ENCODE results near the gene CILP.

GRCh38 chr15:65163041-65163440 lies 48.2 kb downstream of the CILP start:
- TF ChIP-seq FUBP1 (CRISPR knock-in tag; IDR thresholded peaks at IDR 0.05; ENCODE audit: borderline replicate concordance), result no peak
- TF ChIP-seq ZNF350 (CRISPR knock-in tag; IDR thresholded peaks at IDR 0.05; ENCODE audit: borderline replicate concordance, low read depth), result no peak
- TF ChIP-seq U2AF1 (optimal IDR thresholded peaks at IDR 0.05; ENCODE audit: low read depth, low read length), result no peak
- no peak for TF ChIP-seq REST (IDR thresholded peaks at IDR 0.05; ENCODE audit: borderline replicate concordance in 1 of 2, low read depth in 1 of 2, low read length in 2 of 2)
- TF ChIP-seq USF2 (IDR thresholded peaks at IDR 0.05; ENCODE audit: low read depth, low read length), result no peak
- no peak for TF ChIP-seq USF2 (CRISPR knock-in tag; IDR thresholded peaks at IDR 0.05; ENCODE audit: borderline replicate concordance)
- no peak for TF ChIP-seq THAP9 (CRISPR knock-in tag; IDR thresholded peaks at IDR 0.05; ENCODE audit: borderline replicate concordance)
- TF ChIP-seq ZNF232 (CRISPR knock-in tag; IDR thresholded peaks at IDR 0.05; ENCODE audit: borderline replicate concordance), result no peak
- no peak for TF ChIP-seq ATF6 (CRISPR knock-in tag; conservative IDR thresholded peaks at IDR 0.05)
- TF ChIP-seq HCFC1 (IDR thresholded peaks at IDR 0.05; ENCODE audit: low read depth, low read length), result no peak
- no peak for TF ChIP-seq PRPF4 (IDR thresholded peaks at IDR 0.05; ENCODE audit: low read depth, low read length, poor library complexity, severe bottlenecking)
- no peak for TF ChIP-seq ZKSCAN1 (IDR thresholded peaks at IDR 0.05; ENCODE audit: low read length)
- TF ChIP-seq HHEX (CRISPR knock-in tag; IDR thresholded peaks at IDR 0.05), result no peak
